Smooth muscle cell (in vitro differentiated cells): ENCODE measurements around the gene ZDHHC1. TPM values are rescaled to one million over a fixed set of nuclear protein-coding genes. Genes with fewer than 3 reads are reported as not detected.
"Not testable (repeated sequence)": the region's sequence is repeated elsewhere in the genome, so short reads cannot be mapped to it uniquely, and the experiment has no call there.

Experiments used
- DNase-seq: peaks from one replicate; lab custom pipeline; 2025; ENCODE audit not compliant: unreplicated experiment; lab: John Stamatoyannopoulos, UW
- H2AFZ ChIP-seq: fragments of 200-600 bp; sonication (generic); 2 replicates; pipeline ENCODE4 v1.6.0; 2016; ENCODE audit warnings: antibody characterized with exemption, low read depth, mild to moderate bottlenecking
- H3F3A ChIP-seq: fragments of 200-600 bp; sonication (generic); 2 replicates; pipeline ENCODE4 v1.6.0; 2017; ENCODE audit warnings: antibody characterized with exemption, low read depth
- H3K27ac ChIP-seq: fragments of 200-600 bp; sonication (generic); 2 replicates; pipeline ENCODE4 v1.5.1; 2016; ENCODE audit warnings: low read depth, mild to moderate bottlenecking
- H3K27me3 ChIP-seq: fragments of 200-600 bp; sonication (generic); 2 replicates; pipeline ENCODE4 v1.6.1; 2016; ENCODE audit warnings: low read depth, mild to moderate bottlenecking
- H3K36me3 ChIP-seq: fragments of 200-600 bp; sonication (generic); 2 replicates; pipeline ENCODE4 v1.5.1; 2016; ENCODE audit warnings: low read depth
- H3K4me1 ChIP-seq: fragments of 200-600 bp; sonication (generic); 2 replicates; pipeline ENCODE4 v1.5.1; 2016; ENCODE audit warnings: low read depth
- H3K4me2 ChIP-seq: fragments of 200-600 bp; sonication (generic); 2 replicates; pipeline ENCODE4 v1.6.0; 2016; ENCODE audit warnings: mild to moderate bottlenecking
- H3K4me3 ChIP-seq: fragments of 200-600 bp; sonication (generic); 2 replicates; pipeline ENCODE4 v1.5.1; 2016; ENCODE audit warnings: mild to moderate bottlenecking
- H3K79me2 ChIP-seq: fragments of 200-600 bp; sonication (generic); 2 replicates; pipeline ENCODE4 v1.6.0; 2016; ENCODE audit warnings: low read depth, mild to moderate bottlenecking
- H3K9ac ChIP-seq: fragments of 200-600 bp; sonication (generic); 2 replicates; pipeline ENCODE4 v1.6.0; 2016; ENCODE audit warnings: low read depth
- H3K9me3 ChIP-seq: fragments of 200-600 bp; sonication (generic); replicated peaks from 2 replicates; pipeline ENCODE4 v1.5.1; 2016; ENCODE audit warnings: low read depth
- H4K20me1 ChIP-seq: fragments of 200-600 bp; sonication (generic); 2 replicates; pipeline ENCODE4 v1.6.0; 2016; ENCODE audit warnings: low read depth
- CTCF ChIP-seq: fragments of 200-600 bp; sonication (generic); IDR thresholded peaks from 2 replicates; pipeline ENCODE4 v1.5.1; 2017; ENCODE audit warnings: borderline replicate concordance, mild to moderate bottlenecking, antibody characterized with exemption; ENCODE audit not compliant: insufficient read depth, poor library complexity, severe bottlenecking
- WGBS: methylation state at CpG from one replicate; pipeline ENCODE4 v1.1.7; 2016; ENCODE audit warnings: low lambda C conversion rate; 5-methylcytosine and 5-hydroxymethylcytosine counted together
- polyA plus RNA-seq: library from polyadenylated mRNA; unstranded; fragments of >200 nt; fragmentation: Nextera tagmentation; extraction: Ambion mirVana; gene quantifications from 2 replicates; pipeline ENCODE4 v1.2.1, GENCODE V29; 2016
- total RNA-seq: library from RNA; depleted of rRNA; stranded (reverse); fragments of >200 nt; gene quantifications from 2 replicates; pipeline ENCODE4 v1.2.3, GENCODE V29; 2014

ZDHHC1 gene
- total and polyA plus RNA-seq, 2 experiments from 2014 or later: 7.9 to 15.7 TPM

- Histone ChIP-seq H3K4me3 (no peak overlapping the region), H3F3A (no peaks in the 10 kb centered on the region), H3K27me3 (peaks cover 56% of the 10 kb centered on the region), H3K79me2 (no peaks in the 10 kb centered on the region), H3K9ac (no peak overlapping the region), H3K27ac (no peak overlapping the region), H3K4me2 (no peak overlapping the region), H4K20me1 (no peaks in the 10 kb centered on the region), H3K36me3 (no peaks in the 10 kb centered on the region), H3K4me1 (no peaks in the 10 kb centered on the region), H2AFZ (no peak overlapping the region), H3K9me3 (no peaks in the 10 kb centered on the region)
- no peak for DNase-seq
- WGBS: 67% methylated on average over 4 of the region's 4 CpGs
- TF ChIP-seq CTCF: no peak
Observed at GRCh38 chr16:67357561-67357960, 58.7 kb downstream of the ZDHHC1 start.

GRCh38 chr16:67356396-67356795 is 59.9 kb downstream of the ZDHHC1 start:
- Histone ChIP-seq H3K36me3 (no peaks in the 10 kb centered on the region), H3K9ac (no peak overlapping the region), H3F3A (no peaks in the 10 kb centered on the region), H3K27me3 (peaks cover 51% of the 10 kb centered on the region), H3K27ac (no peak overlapping the region), H4K20me1 (no peaks in the 10 kb centered on the region), H3K4me2 (no peak overlapping the region), H3K4me1 (no peaks in the 10 kb centered on the region), H3K9me3 (no peaks in the 10 kb centered on the region), H3K79me2 (no peaks in the 10 kb centered on the region), H3K4me3 (no peak overlapping the region), H2AFZ (no peak overlapping the region)
- no peak for TF ChIP-seq CTCF
- WGBS: 74% methylated on average over 3 of the region's 3 CpGs
- no peak for DNase-seq

- not testable (repeated sequence) for DNase-seq, H3K79me2 ChIP-seq, H3K36me3 ChIP-seq, H3F3A ChIP-seq, H3K4me3 ChIP-seq, H4K20me1 ChIP-seq, H3K9me3 ChIP-seq, H3K9ac ChIP-seq, H2AFZ ChIP-seq, H3K4me2 ChIP-seq, H3K27ac ChIP-seq, H3K4me1 ChIP-seq
- WGBS: 90% methylated on average over 3 of the region's 3 CpGs
- peaks cover 43% of the 10 kb centered on the region for H3K27me3 ChIP-seq
Observed at GRCh38 chr16:67352463-67352862, 63.8 kb downstream of the ZDHHC1 start.

GRCh38 chr16:67350324-67350723 is 66.0 kb downstream of the ZDHHC1 start:
- no peaks in the 10 kb centered on the region for H4K20me1 ChIP-seq
- no peaks in the 10 kb centered on the region for H3K4me1 ChIP-seq
- no peaks in the 10 kb centered on the region for H3F3A ChIP-seq
- H2AFZ ChIP-seq: no peak overlapping the region
- no peaks in the 10 kb centered on the region for H3K36me3 ChIP-seq
- no peak for TF ChIP-seq CTCF
- H3K27ac ChIP-seq: no peak overlapping the region
- no peaks in the 10 kb centered on the region for H3K79me2 ChIP-seq
- no peaks in the 10 kb centered on the region for H3K9me3 ChIP-seq
- no peak for DNase-seq
- H3K9ac ChIP-seq: no peak overlapping the region
- no peak overlapping the region for H3K4me2 ChIP-seq
- H3K4me3 ChIP-seq: no peak overlapping the region
- H3K27me3 ChIP-seq: peaks cover 24% of the 10 kb centered on the region
- WGBS: 81% methylated on average over 1 of the region's 1 CpG
